Measurements from ENCODE around the gene PIF1. TPM values are rescaled to one million over a fixed set of nuclear protein-coding genes. Genes with fewer than 3 reads are reported as not detected.

The PIF1 gene
- total RNA-seq, 1 experiment from 2014 or later, result 34.9 TPM

- Histone ChIP-seq H3K36me3 (ENCODE audit: control insufficient read depth in 1 of 2, insufficient read depth in 2 of 2, low read length in 2 of 2) (no peaks in the 10 kb centered on the region), H3K27me3 (ENCODE audit: insufficient read depth, low read length) (no peaks in the 10 kb centered on the region), H2AFZ (ENCODE audit: low read depth, low read length, poor library complexity, severe bottlenecking) (no peak overlapping the region), H4K20me1 (ENCODE audit: insufficient read depth) (no peaks in the 10 kb centered on the region), H3K79me2 (ENCODE audit: insufficient read depth, low read length) (no peaks in the 10 kb centered on the region), H3K4me1 (ENCODE audit: control insufficient read depth in 1 of 2, insufficient read depth in 2 of 2, low read length in 2 of 2) (peaks cover 0 to 4% of the 10 kb centered on the region in 2 experiments; a peak in 2 of 4 replicates), H3K9me2 (ENCODE audit: insufficient read depth) (no peaks in the 10 kb centered on the region), H3K9me3 (ENCODE audit: control insufficient read depth in 1 of 2, insufficient read depth in 1 of 2, low read depth in 1 of 2, low read length in 2 of 2) (no peaks in the 10 kb centered on the region), H3K4me2 (ENCODE audit: low read length) (no peak overlapping the region), H3K4me3 (replicated peaks in 1 of 2; ENCODE audit: low read depth in 1 of 2, low read length in 2 of 2) (no peak overlapping the region), H3K27ac (ENCODE audit: low read depth, low read length) (no peak overlapping the region), H3K9ac (ENCODE audit: low read length) (no peak overlapping the region)
- intact Hi-C loops (cut with micrococcal nuclease), result no loop called here
- RAD21 ChIA-PET (ENCODE audit: low non-redundant PET in 1 of 2, low total read pairs in 2 of 2, uncharacterized antibody in 2 of 2, unreplicated experiment in 2 of 2), result no interaction called here
- POLR2A ChIA-PET, result no interaction called here
- no TSS peak for BruUV-seq (replicated peaks)
- TF ChIP-seq CBX3 (IDR thresholded peaks at IDR 0.05; ENCODE audit: low read depth) (no peak), TCF7L2 (IDR thresholded peaks at IDR 0.05; ENCODE audit: borderline replicate concordance, extremely low read depth, insufficient read depth, insufficient read length) (no peak), ZBTB33 (IDR thresholded peaks at IDR 0.05; ENCODE audit: extremely low read depth, insufficient replicate concordance, low read length) (no peak), MAX (IDR thresholded peaks at IDR 0.05) (no peak), CTCF (IDR thresholded peaks at IDR 0.05 in 2 of 3, conservative IDR thresholded peaks at IDR 0.05 in 1 of 3; ENCODE audit: borderline replicate concordance in 1 of 3, insufficient read depth in 1 of 3, low read depth in 2 of 3, low read length in 2 of 3) (no peak), SIN3A (IDR thresholded peaks at IDR 0.05; ENCODE audit: low read depth) (no peak), SRF (IDR thresholded peaks at IDR 0.05; ENCODE audit: low read depth) (no peak), POLR2AphosphoS5 (IDR thresholded peaks at IDR 0.05; ENCODE audit: low read depth, low read length) (no peak)
- ATAC-seq, result no peak
- DNase-seq (ENCODE audit: low read depth, low spot score), result no peak
- CTCF ChIA-PET, result interaction anchor here (4.0 kb wide), 1 partner anchor 80 kb away, joined by 32 read pairs; no protein-coding TSS in a partner anchor
Observed at GRCh38 chr15:64807751-64808222, 17.7 kb downstream of the PIF1 start.

All from HCT116 (cell line).